ENCODE results near the gene PCP4L1. TPM values are rescaled to one million over a fixed set of nuclear protein-coding genes. Genes with fewer than 3 reads are reported as not detected.
"Not testable (repeated sequence)": the region's sequence is repeated elsewhere in the genome, so short reads cannot be mapped to it uniquely, and the experiment has no call there.

The PCP4L1 gene
- total RNA-seq = 0.60 TPM
- long read RNA-seq = 0 reads

- peak; percentile 48 for ATAC-seq
- no peak for DNase-seq (ENCODE audit: missing footprints)
- intact Hi-C loops (cut with DNase I) = no loop called here
Measured at GRCh38 chr1:161258439-161259344, at the start of gene PCP4L1. Gene PCP4L1 (plus strand): TSS chr1:161258745. CDS start chr1:161258975, 230 bp downstream.

GRCh38 chr1:161209790-161210409, 48.6 kb upstream of the PCP4L1 start:
- ATAC-seq = peak; percentile 44
- intact Hi-C loops (cut with DNase I) = loop anchor here (2.0 to 5.0 kb wide), 2 partner anchors 15 to 172 kb away; no protein-coding TSS in a partner anchor

GRCh38 chr1:161214369-161214768, 44.2 kb upstream of the PCP4L1 start:
- no peak for ATAC-seq
- no peak for DNase-seq (ENCODE audit: missing footprints)
- intact Hi-C loops (cut with DNase I) = no loop called here

More at GRCh38 chr1:161209790-161210409, 48.6 kb upstream of the PCP4L1 start:
- DNase-seq (ENCODE audit: missing footprints) = peak; percentile 87

DNA sequence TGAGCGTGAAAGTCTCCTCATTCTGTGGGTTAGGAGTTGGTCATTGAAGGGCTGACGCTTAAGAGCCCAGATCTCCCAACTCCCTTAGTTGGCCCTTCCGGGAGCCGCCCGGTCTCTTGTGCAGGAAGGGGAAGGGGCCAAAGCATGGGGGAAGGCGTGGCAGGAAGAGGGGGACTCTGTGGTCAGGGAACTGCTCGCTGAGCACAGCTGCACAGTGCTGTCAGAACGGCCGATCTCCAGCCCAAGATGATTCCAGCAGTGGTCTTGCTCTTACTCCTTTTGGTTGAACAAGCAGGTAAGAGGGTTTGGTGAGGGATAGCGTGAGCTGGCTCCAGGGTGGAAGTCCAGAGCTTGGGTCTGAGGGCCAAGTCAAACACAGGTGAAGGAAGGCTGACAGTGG, 43.5 kb upstream of the PCP4L1 start, which contains the start of gene FCER1G:
FCER1G (plus strand) TSS at position 220 of the 400 bp plus-strand sequence; CDS start at position 247, 27 bp downstream.
- intact Hi-C loops (cut with DNase I) = no loop called here
- ATAC-seq = peak; percentile 66
- DNase-seq (ENCODE audit: missing footprints) = peak; percentile 91

GRCh38 chr1:161216945-161217712, 41.4 kb upstream of the PCP4L1 start:
- intact Hi-C loops (cut with DNase I) = no loop called here
- ATAC-seq (peak; percentile 44), DNase-seq (ENCODE audit: missing footprints) (no peak)

DNA sequence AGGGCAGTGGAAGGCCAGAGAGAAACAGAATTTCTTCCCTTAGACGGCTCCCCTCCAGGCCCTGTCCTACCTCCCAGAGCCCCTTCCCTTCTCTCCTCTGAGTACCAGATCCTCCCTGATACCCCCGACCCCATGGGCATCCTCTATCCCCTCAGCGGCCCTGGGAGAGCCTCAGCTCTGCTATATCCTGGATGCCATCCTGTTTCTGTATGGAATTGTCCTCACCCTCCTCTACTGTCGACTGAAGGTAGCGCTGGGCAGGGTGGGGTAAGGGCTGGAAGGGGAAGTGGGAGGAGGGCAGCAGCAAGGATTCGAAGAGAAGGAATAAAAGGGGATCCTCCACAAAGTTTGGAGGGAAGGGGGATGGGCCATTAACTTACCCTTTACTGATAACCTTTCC, 40.7 kb upstream of the PCP4L1 start:
- no peak for DNase-seq (ENCODE audit: missing footprints)
- intact Hi-C loops (cut with DNase I) = no loop called here
- ATAC-seq = peak; percentile 2

GRCh38 chr1:161218301-161219077, 40.1 kb upstream of the PCP4L1 start:
- no peak for ATAC-seq
- DNase-seq (ENCODE audit: missing footprints) = no peak
- intact Hi-C loops (cut with DNase I) = no loop called here

- intact Hi-C loops (cut with DNase I) = no loop called here
- ATAC-seq (no peak), DNase-seq (ENCODE audit: missing footprints) (no peak)
Measured at GRCh38 chr1:161219078-161219892, 39.3 kb upstream of the PCP4L1 start.

DNA sequence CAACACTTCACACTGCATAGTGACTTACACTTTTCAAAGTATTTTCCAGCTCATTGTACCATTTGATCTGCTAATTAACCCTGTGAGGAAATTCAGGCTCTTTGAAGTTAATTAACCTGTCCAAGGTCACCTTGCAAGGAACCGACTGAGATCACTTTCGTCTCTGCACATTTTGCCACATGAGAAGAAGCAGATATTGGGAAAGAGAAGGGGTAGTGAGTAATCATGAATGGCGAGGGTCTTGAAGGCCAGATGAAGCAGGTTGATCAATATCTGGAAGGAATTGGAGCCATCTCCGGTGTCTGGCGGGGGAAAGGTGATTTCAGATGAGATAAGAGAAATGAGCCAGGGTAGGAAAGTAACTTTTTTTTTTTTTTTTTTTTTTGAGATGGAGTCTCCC, 38.5 kb upstream of the PCP4L1 start:
- ATAC-seq (no peak), DNase-seq (ENCODE audit: missing footprints) (no peak)
- intact Hi-C loops (cut with DNase I) = no loop called here

DNA sequence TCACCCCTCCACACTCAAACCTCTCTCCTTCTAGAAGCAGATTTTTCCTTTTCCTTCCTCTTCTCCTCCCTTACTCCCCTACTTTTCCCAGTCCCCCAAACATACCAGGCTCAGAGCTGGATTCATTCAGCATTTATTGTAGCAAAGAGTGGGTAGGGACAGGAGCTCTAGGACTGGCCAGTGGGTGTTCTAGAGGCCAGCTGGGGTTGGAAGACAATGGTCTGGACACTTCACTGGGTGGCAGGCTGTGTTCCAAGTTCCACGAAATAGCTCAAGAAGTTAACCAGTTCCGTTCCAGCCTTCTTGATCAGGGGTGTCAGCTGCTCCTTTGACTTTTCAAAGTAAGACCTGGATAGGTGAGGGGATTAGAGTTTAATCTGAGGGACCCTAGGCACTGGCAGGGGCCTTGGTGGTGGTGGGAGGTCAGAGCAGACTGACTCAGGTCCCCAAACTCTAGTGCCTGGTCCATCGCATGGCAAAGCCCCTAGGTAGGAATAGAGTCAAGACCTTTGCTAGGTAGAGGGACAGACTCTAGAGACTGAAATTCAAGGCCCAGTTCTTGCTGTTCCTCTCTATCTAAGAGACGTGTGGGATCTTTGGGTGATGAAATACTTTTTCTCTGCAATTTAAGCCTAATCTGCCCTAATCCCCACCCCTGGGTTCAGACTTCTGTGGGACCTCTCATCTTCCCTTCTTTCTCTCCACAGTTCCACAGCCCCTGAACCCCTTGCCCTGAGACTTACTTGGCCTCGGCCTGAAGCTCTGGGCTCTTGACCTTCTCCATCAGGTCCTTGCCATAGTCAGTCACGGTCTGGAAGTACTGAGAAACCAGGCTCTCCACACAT, 36.1 kb upstream of the PCP4L1 start:
- intact Hi-C loops (cut with DNase I) = no loop called here
- DNase-seq (ENCODE audit: missing footprints) (no peak), ATAC-seq (no peak)

GRCh38 chr1:161223805-161224694, 34.5 kb upstream of the PCP4L1 start:
- no peak for ATAC-seq
- intact Hi-C loops (cut with DNase I) = loop anchor here (2.0 kb wide), 1 partner anchor 13 kb away; no protein-coding TSS in a partner anchor
- DNase-seq (ENCODE audit: missing footprints) = no peak

GRCh38 chr1:161224695-161225087, 33.9 kb upstream of the PCP4L1 start:
- ATAC-seq; DNase-seq (ENCODE audit: missing footprints): not testable (repeated sequence)
- intact Hi-C loops (cut with DNase I) = loop anchor here (2.0 to 5.0 kb wide), 2 partner anchors 14 to 143 kb away; partner anchors contain the start of gene CFAP126

DNA sequence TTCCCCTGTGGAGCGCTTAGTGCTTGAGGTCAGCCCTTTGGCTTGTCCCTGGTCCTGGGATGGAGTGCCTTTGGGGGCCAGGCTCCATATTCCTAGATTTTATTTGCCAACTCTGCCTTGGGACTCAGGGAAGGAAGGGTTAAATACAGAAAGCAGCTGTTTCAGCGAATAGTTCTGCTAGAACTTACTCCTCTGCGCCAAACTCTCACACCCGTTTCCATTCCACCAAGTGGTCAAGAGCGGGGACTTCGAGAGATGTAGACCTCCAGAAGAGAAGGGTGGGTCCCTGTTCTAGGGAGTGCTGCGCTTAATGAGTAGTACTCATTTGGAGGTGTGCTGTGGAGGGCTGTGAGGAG, 33.4 kb upstream of the PCP4L1 start:
- ATAC-seq = no peak
- intact Hi-C loops (cut with DNase I) = loop anchor here (2.0 to 5.0 kb wide), 2 partner anchors 14 to 142 kb away; partner anchors contain the start of gene CFAP126

GRCh38 chr1:161225534-161226319, 32.8 kb upstream of the PCP4L1 start, which contains the start of gene TOMM40L:
Gene TOMM40L (plus strand): TSS chr1:161226060. CDS start chr1:161226490, 430 bp downstream.
- peak; percentile 93 for DNase-seq (ENCODE audit: missing footprints)
- ATAC-seq = peak; percentile 97
- intact Hi-C loops (cut with DNase I) = loop anchor here (2.0 to 5.0 kb wide), 4 partner anchors 15 to 157 kb away; partner anchors contain the start of genes CFAP126 and SDHC

More for the DNA sequence above, 33.4 kb upstream of the PCP4L1 start:
- no peak for DNase-seq (ENCODE audit: missing footprints)

Measured in Right ventricle myocardium inferior (tissue), 1 donor.